Measurements from ENCODE around the gene NUDT4.

DNA sequence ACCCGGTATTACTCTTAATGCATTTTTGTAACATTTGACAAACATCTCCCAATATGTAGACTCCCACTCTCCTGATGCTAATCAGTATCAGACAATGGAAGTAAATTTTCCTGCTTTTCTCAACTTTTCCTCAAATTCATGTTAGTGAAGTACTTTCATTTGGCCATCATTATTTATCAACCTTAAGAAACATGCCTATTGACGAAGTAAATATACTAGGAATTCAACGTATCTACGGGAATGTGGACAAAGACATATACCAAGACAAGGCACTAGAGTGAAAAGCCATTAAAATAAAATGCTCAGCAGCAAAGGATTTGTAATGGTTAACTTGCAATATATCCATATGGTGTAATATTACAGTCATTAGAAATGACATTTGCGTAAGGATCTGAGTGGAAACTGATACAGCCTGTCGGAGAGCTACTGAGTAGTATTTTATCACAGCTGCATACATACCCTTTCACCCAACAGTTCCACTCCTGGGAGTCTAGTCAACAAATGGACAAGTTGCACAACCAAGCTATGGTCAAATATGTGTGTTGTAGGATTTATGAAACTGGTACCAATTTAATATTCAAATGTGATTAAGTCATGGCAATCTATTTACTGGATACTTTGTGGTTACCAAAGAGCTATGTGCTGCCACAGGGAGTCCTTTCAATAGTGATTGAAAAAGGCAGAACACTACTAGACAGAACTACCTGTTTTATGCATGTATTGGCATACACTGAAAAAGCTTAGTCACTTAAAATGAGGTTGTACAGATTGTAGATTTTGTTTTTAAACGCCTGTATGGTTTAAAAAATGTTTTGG is 26.5 kb downstream of the NUDT4 start:
- no peak for TF ChIP-seq EZH2phosphoT487 (IDR thresholded peaks at IDR 0.05; ENCODE audit: low read length)
- TF ChIP-seq, protein P1, sequence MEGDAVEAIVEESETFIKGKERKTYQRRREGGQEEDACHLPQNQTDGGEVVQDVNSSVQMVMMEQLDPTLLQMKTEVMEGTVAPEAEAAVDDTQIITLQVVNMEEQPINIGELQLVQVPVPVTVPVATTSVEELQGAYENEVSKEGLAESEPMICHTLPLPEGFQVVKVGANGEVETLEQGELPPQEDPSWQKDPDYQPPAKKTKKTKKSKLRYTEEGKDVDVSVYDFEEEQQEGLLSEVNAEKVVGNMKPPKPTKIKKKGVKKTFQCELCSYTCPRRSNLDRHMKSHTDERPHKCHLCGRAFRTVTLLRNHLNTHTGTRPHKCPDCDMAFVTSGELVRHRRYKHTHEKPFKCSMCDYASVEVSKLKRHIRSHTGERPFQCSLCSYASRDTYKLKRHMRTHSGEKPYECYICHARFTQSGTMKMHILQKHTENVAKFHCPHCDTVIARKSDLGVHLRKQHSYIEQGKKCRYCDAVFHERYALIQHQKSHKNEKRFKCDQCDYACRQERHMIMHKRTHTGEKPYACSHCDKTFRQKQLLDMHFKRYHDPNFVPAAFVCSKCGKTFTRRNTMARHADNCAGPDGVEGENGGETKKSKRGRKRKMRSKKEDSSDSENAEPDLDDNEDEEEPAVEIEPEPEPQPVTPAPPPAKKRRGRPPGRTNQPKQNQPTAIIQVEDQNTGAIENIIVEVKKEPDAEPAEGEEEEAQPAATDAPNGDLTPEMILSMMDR (IDR thresholded peaks at IDR 0.05; ENCODE audit: low read length), result no peak
- no peak for TF ChIP-seq EZH2 (optimal IDR thresholded peaks at IDR 0.05; ENCODE audit: low read depth, low read length)

Measured in MM.1S (cell line).